PC-9 (cell line): Measurements from ENCODE around the gene UNC13D.

ENCODE experiments used
- EZH2 ChIP-seq: fragments of 200-600 bp; sonication (generic); IDR thresholded peaks from 2 replicates; pipeline ENCODE4 v1.8.0; 2017; ENCODE audit warnings: antibody characterized with exemption, low read depth
- TF ChIP-seq, protein P1 (sequence below): fragments of 200-600 bp; sonication (generic); conservative IDR thresholded peaks from 2 replicates; pipeline ENCODE4 v1.6.1; 2017; ENCODE audit warnings: mixed run types, antibody characterized with exemption, mild to moderate bottlenecking, moderate library complexity

DNA sequence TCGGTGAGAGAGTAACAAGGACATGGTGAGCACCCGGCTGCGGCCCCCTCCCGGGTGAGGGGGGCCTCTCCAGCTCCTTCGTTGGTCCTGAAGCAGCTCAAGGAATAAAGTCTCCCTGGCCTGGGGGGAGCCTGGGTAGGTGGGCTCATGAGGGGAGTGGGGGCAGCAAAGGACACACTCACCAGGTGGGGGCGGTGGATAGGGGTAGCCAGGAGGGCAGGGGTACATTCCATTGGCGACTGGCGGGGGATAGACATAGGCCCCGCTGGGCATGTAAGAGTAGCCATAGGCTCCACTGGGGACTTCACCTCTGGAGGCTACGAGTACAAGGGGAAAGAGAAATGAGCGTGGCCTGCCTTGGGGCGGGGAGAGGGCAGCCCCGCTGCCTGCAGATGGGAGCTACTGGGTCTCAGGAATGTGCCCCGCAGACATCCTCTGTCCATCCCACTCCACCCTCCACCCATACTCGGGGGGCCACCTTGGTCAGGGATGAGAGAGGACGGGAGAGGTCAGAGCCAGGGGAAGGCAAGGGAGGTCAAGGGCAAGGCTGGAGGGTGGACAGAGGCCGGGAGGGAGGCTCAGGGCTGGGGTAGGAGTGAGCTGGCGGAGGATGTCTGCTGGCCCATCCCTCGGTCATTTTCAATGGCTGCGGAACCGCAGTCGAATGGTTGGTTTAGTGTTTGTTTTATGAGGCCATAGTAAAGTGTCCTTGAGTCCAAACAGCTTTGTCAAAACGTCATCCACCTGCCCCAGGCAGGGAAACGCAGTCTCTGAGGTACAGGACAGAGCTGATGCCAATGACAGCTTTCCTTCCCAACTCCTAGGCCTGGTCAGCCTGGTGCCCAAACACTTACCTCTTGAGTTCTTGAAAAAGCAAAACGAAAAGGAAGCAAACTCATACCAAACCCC is 3.7 kb upstream of the UNC13D start:
- TF ChIP-seq, protein P1, sequence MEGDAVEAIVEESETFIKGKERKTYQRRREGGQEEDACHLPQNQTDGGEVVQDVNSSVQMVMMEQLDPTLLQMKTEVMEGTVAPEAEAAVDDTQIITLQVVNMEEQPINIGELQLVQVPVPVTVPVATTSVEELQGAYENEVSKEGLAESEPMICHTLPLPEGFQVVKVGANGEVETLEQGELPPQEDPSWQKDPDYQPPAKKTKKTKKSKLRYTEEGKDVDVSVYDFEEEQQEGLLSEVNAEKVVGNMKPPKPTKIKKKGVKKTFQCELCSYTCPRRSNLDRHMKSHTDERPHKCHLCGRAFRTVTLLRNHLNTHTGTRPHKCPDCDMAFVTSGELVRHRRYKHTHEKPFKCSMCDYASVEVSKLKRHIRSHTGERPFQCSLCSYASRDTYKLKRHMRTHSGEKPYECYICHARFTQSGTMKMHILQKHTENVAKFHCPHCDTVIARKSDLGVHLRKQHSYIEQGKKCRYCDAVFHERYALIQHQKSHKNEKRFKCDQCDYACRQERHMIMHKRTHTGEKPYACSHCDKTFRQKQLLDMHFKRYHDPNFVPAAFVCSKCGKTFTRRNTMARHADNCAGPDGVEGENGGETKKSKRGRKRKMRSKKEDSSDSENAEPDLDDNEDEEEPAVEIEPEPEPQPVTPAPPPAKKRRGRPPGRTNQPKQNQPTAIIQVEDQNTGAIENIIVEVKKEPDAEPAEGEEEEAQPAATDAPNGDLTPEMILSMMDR = no peak
- no peak for TF ChIP-seq EZH2
